Liver (tissue), 9 donors: Measurements from ENCODE around the gene PLA2G6. TPM values are rescaled to one million over a fixed set of nuclear protein-coding genes. Genes with fewer than 3 reads are reported as not detected.
A peak's percentile ranks its signal among the peaks of the same experiment; 100 is the strongest.

Experiments used
- DNase-seq: peaks from one replicate; pipeline ENCODE4 v3.0.0-alpha.2; 2017; ENCODE audit warnings: low spot score
- H3K27ac ChIP-seq, 2 donors: one replicate each; pipeline ENCODE4 v1.7.0; 2013; ENCODE audit warnings: inconsistent platforms in 2 of 2, low read length in 2 of 2, control low read depth in 1 of 2, low read depth in 1 of 2, mild to moderate bottlenecking in 1 of 2
- H3K27me3 ChIP-seq, 4 donors: one replicate each; pipeline versions ENCODE4 v1.6.1 to v1.7.0; 2013; ENCODE audit warnings: low read length in 3 of 4, inconsistent platforms in 1 of 4, mild to moderate bottlenecking in 1 of 4, moderate library complexity in 1 of 4; ENCODE audit not compliant: control insufficient read depth in 4 of 4, insufficient read depth in 4 of 4
- H3K36me3 ChIP-seq, 4 donors: one replicate each; pipeline versions ENCODE4 v1.6.1 to v1.7.0; 2013; ENCODE audit warnings: low read length in 3 of 4, mild to moderate bottlenecking in 3 of 4, low read depth in 1 of 4, moderate library complexity in 1 of 4; ENCODE audit not compliant: control insufficient read depth in 4 of 4, insufficient read depth in 3 of 4
- H3K4me1 ChIP-seq, 4 donors: one replicate each; pipeline versions ENCODE4 v1.6.1 to v1.7.0; 2013; ENCODE audit warnings: low read length in 3 of 4, mild to moderate bottlenecking in 3 of 4, moderate library complexity in 1 of 4; ENCODE audit not compliant: control insufficient read depth in 4 of 4, insufficient read depth in 4 of 4
- H3K4me3 ChIP-seq, 3 donors: one replicate each; pipeline versions ENCODE4 v1.6.1 to v1.7.0; 2013; ENCODE audit warnings: low read length in 3 of 3, control low read depth in 1 of 3, low read depth in 1 of 3, mild to moderate bottlenecking in 1 of 3
- H3K9ac ChIP-seq, 2 donors: one replicate each; pipeline ENCODE4 v1.7.0; 2013; ENCODE audit warnings: low read length in 2 of 2, mild to moderate bottlenecking in 2 of 2, moderate library complexity in 2 of 2, control low read depth in 1 of 2, low read depth in 1 of 2
- H3K9me3 ChIP-seq, 4 donors: one replicate each; pipeline versions ENCODE4 v1.6.1 to v1.7.0; 2013; ENCODE audit warnings: low read length in 3 of 4; ENCODE audit not compliant: control insufficient read depth in 4 of 4
- CTCF ChIP-seq: fragments of 150-350 bp; IDR thresholded peaks from 2 replicates; pipeline ENCODE4 v1.5.1; 2017; ENCODE audit warnings: improper control_type of control experiment, low read depth, low read length; ENCODE audit not compliant: missing input control
- GABPA ChIP-seq, 2 donors: IDR thresholded peaks in 1 of 2; conservative IDR thresholded peaks in 1 of 2; 2 replicates each; pipeline ENCODE4 v1.6.1; 2016; ENCODE audit warnings: antibody characterized with exemption in 2 of 2, mild to moderate bottlenecking in 1 of 2, moderate library complexity in 1 of 2
- HNF4G ChIP-seq: IDR thresholded peaks from 2 replicates; pipeline ENCODE4 v1.6.1; 2016; ENCODE audit warnings: antibody characterized with exemption
- JUND ChIP-seq, 2 donors: IDR thresholded peaks; 2 replicates each; pipeline ENCODE4 v1.6.1; 2016; ENCODE audit warnings: antibody characterized with exemption in 2 of 2
- MAX ChIP-seq: IDR thresholded peaks from 2 replicates; pipeline ENCODE4 v1.6.1; 2016; ENCODE audit warnings: antibody characterized with exemption
- NR2F2 ChIP-seq: IDR thresholded peaks from 2 replicates; pipeline ENCODE4 v1.6.1; 2016; ENCODE audit warnings: antibody characterized with exemption
- RAD21 ChIP-seq, 2 donors: IDR thresholded peaks; 2 replicates each; pipeline ENCODE4 v1.6.1; 2016; ENCODE audit warnings: antibody characterized with exemption in 2 of 2, mild to moderate bottlenecking in 2 of 2
- REST ChIP-seq: IDR thresholded peaks from 2 replicates; pipeline ENCODE4 v1.6.1; 2016; ENCODE audit warnings: antibody characterized with exemption, mild to moderate bottlenecking
- RXRA ChIP-seq, 2 donors: IDR thresholded peaks; 2 replicates each; pipeline ENCODE4 v1.6.1; 2017 to 2018; ENCODE audit warnings: antibody characterized with exemption in 2 of 2, mild to moderate bottlenecking in 1 of 2
- SP1 ChIP-seq: IDR thresholded peaks from 2 replicates; pipeline ENCODE4 v1.6.1; 2018; ENCODE audit warnings: antibody characterized with exemption, mild to moderate bottlenecking
- TAF1 ChIP-seq: conservative IDR thresholded peaks from 2 replicates; pipeline ENCODE4 v1.6.1; 2016; ENCODE audit warnings: antibody characterized with exemption, mild to moderate bottlenecking
- ZBTB33 ChIP-seq: IDR thresholded peaks from 2 replicates; pipeline ENCODE4 v1.6.1; 2016; ENCODE audit warnings: antibody characterized with exemption
- WGBS: extraction: QIAGEN DNeasy Blood & Tissue Kit; methylation state at CpG from one replicate; pipeline ENCODE4 v1.1.7; 2013; 5-methylcytosine and 5-hydroxymethylcytosine counted together
- polyA plus RNA-seq, 2 donors: library from polyadenylated mRNA; stranded (reverse) in 1 of 2; unstranded in 1 of 2; fragments of 200-250 nt in 1 of 2; fragments of >200 nt in 1 of 2; fragmentation: Nextera tagmentation in 1 of 2; extraction: Ambion mirVana in 1 of 2; gene quantifications; one replicate each; pipeline versions ENCODE4 v1.2.1 to v1.2.3, GENCODE V29; 2013 to 2015
- total RNA-seq, 2 donors: library from RNA; depleted of rRNA; stranded (reverse); fragments of >200 nt; gene quantifications; one replicate each; pipeline ENCODE4 v1.2.3, GENCODE V29; 2014
- donor health status: healthy.
- donor health status: healthy.
- donor health status: healthy.
- donor health status: healthy.
- donor health status: healthy.

PLA2G6 gene
- total and polyA plus RNA-seq, 4 donors = 5.7 to 9.0 (median 7.2) TPM

DNA sequence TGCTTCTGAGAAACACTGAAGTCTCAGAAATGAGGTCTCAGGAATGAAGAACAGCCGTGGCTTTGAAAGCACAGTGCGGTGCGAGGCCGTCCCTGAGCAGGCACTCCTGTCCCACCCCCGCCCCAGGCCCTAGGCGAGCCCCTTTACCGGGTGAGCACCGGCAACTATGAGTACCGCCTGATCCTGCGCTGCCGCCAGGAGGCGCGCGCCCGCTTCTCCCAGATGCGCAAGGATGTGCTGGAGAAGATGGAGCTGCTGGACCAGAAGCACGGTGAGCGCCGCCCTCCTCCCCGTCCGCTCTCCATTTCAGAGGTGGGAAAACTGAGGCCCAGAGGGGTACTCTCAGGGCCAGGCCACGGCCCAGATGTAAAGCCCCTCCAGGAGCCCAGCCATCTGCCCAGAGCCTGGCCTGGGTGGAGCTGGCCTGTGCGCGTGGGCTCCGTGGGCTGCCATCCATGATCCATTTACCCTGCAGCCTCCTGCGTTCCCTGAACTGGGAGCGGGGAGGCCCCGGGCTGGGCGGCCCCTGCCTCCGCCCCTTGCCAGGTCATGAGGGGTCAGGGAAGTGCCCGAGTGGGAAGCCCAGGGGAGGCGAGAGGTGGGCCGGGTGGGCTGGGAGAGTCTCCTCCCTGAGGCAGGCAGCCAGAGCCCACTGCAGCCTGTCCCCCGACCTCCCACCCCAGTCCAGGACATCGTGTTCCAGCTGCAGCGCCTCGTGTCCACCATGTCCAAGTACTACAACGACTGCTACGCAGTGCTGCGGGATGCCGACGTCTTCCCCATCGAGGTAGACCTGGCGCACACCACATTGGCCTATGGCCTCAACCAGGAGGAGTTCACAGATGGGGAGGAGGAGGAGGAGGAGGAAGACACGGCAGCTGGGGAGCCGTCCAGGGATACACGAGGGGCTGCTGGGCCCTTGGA lies 107.2 kb downstream of the PLA2G6 start:
- Histone ChIP-seq H3K9me3 (no peaks in the 10 kb centered on the region), H3K4me3 (no peak overlapping the region), H3K36me3 (peaks cover 7 to 26% (median 18%) of the 10 kb centered on the region in 4 donors), H3K27me3 (no peaks in the 10 kb centered on the region), H3K27ac (no peak overlapping the region), H3K9ac (no peak overlapping the region), H3K4me1 (peaks cover 0 to 10% (median 4%) of the 10 kb centered on the region in 4 donors)
- 92% methylated on average over 47 of the region's 47 CpGs for WGBS
- no peak for TF ChIP-seq NR2F2
- TF ChIP-seq RAD21 (IDR thresholded peaks at IDR 0.05) = peak in 1 of 2 donors; percentile 24
- no peak for DNase-seq

DNA sequence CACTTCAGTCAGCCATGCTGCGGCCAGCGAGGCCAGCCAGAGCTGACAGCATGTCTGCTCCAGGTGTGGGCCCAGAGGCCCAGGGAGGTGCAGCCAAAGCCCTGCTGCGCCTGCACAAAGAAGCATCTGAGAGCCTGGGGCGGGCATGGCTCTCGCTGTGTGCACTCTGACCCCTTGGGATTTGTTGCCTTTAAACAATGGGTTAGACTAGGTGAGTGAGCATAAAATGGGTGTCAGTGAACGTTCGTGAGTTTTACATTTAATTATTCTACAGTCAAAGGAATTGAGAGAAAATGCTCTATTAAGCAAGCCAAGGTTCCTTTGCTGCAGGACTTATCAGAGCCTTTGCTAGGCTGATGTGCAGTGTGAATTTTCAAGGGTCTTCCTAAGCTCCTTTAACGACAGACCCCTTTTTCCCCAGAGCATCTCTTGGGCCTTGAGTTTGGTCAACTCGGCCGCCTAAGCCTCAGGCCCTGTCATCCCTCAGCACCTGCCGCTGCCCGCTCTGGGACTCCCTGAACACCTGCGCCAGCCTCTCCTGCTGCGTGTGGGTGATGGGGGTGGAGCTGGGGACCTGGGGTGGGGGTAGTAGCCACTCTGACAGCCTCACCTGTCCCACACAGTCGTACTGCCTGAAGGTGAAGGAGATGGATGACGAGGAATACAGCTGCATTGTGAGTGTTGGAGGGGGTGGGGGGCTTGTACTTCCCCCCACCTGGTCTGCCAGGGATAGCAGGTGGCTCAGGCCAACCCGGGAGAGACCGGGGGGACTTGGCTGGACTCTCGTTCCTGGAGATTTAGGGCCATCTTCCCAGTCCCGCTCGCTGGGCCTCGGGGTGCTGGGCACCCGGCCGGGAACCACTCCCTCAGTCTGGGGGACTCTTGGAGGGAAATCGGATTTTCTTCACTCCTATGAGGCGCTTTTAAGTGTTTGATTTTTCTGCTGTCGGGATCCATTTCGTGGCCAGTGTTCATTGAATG lies 108.2 kb downstream of the PLA2G6 start:
- H3K4me1 ChIP-seq = peaks cover 0 to 10% (median 4%) of the 10 kb centered on the region in 4 donors
- H3K36me3 ChIP-seq = peaks cover 8 to 29% (median 20%) of the 10 kb centered on the region in 4 donors
- no peak overlapping the region for H3K4me3 ChIP-seq
- WGBS = 96% methylated on average over 28 of the region's 28 CpGs
- TF ChIP-seq ZBTB33 = no peak
- TF ChIP-seq JUND (IDR thresholded peaks at IDR 0.05) = no peak
- no peak for TF ChIP-seq REST
- TF ChIP-seq SP1 = no peak
- no peak for TF ChIP-seq TAF1
- TF ChIP-seq MAX = no peak
- TF ChIP-seq GABPA (IDR thresholded peaks at IDR 0.05 in 1 of 2, conservative IDR thresholded peaks at IDR 0.05 in 1 of 2) = no peak
- no peak for TF ChIP-seq HNF4G
- no peak for TF ChIP-seq CTCF
- TF ChIP-seq RXRA (IDR thresholded peaks at IDR 0.05) = no peak
- no peaks in the 10 kb centered on the region for H3K27me3 ChIP-seq
- H3K9me3 ChIP-seq = no peaks in the 10 kb centered on the region
- H3K9ac ChIP-seq = no peak overlapping the region
- no peak overlapping the region for H3K27ac ChIP-seq
- no peak for DNase-seq
